Endodermal cell (in vitro differentiated cells): ENCODE results near the gene PRKCE. TPM values are rescaled to one million over a fixed set of nuclear protein-coding genes. Genes with fewer than 3 reads are reported as not detected.

ENCODE experiments used
- DNase-seq: peaks from one replicate; pipeline ENCODE4 v3.0.0-alpha.2; 2017
- H3K27ac ChIP-seq: 2 replicates; pipeline ENCODE4 v1.5.1; 2013; ENCODE audit warnings: mild to moderate bottlenecking, low read depth, low read length, moderate library complexity
- H3K27me3 ChIP-seq: 2 replicates; pipeline ENCODE4 v1.6.1; 2013; ENCODE audit warnings: mild to moderate bottlenecking, low read length, moderate library complexity; ENCODE audit not compliant: insufficient read depth, control insufficient read depth, poor library complexity, severe bottlenecking
- H3K36me3 ChIP-seq: 2 replicates; pipeline ENCODE4 v1.7.0; 2013; ENCODE audit warnings: mild to moderate bottlenecking, low read length, moderate library complexity; ENCODE audit not compliant: control insufficient read depth, insufficient read depth
- H3K4me1 ChIP-seq: one replicate; pipeline ENCODE4 v1.7.0; 2013; ENCODE audit warnings: low read length; ENCODE audit not compliant: control insufficient read depth, insufficient read depth
- H3K4me3 ChIP-seq: 2 replicates; pipeline ENCODE4 v1.5.1; 2013; ENCODE audit warnings: mild to moderate bottlenecking, low read length, moderate library complexity
- H3K9ac ChIP-seq: 2 replicates; pipeline ENCODE4 v1.6.1; 2013; ENCODE audit warnings: mild to moderate bottlenecking, low read length, moderate library complexity; ENCODE audit not compliant: poor library complexity, severe bottlenecking; ENCODE audit errors: extremely low read depth
- H3K9me3 ChIP-seq: 2 replicates; pipeline ENCODE4 v1.6.1; 2013; ENCODE audit warnings: mild to moderate bottlenecking, low read length, moderate library complexity; ENCODE audit not compliant: control insufficient read depth
- H3K27ac Mint-ChIP-seq: 2 replicates; pipeline ENCODE4 v1.8.0; 2020; ENCODE audit warnings: mixed read lengths
- H3K27me3 Mint-ChIP-seq: 2 replicates; pipeline ENCODE4 v1.8.0; 2021; ENCODE audit warnings: mild to moderate bottlenecking, mixed read lengths; ENCODE audit not compliant: insufficient read depth
- H3K36me3 Mint-ChIP-seq: 2 replicates; pipeline ENCODE4 v1.8.0; 2020; ENCODE audit warnings: low read depth, mixed read lengths
- H3K4me1 Mint-ChIP-seq: 2 replicates; pipeline ENCODE4 v1.8.0; 2020; ENCODE audit warnings: mixed read lengths
- H3K4me3 Mint-ChIP-seq: 2 replicates; pipeline ENCODE4 v1.8.0; 2020; ENCODE audit warnings: mild to moderate bottlenecking, moderate library complexity, mixed read lengths
- H3K9me3 Mint-ChIP-seq: 2 replicates; pipeline ENCODE4 v1.8.0; 2020; ENCODE audit warnings: mild to moderate bottlenecking, mixed read lengths
- WGBS, 2 experiments: methylation state at CpG; one replicate each; pipeline versions ENCODE4 v1.1.5 to v1.1.7; 2013; ENCODE audit warnings: missing lambda C conversion rate in 2 of 2, mixed read lengths in 1 of 2; ENCODE audit not compliant: insufficient coverage in 1 of 2, insufficient read length in 1 of 2; 5-methylcytosine and 5-hydroxymethylcytosine counted together
- total RNA-seq, 2 donors: library from RNA; stranded (reverse); fragmentation: NEBNext Ultra II Directional in 1 of 2; extraction: Animal tissue kit (Norgen Biotek cat#: 25700) in 1 of 2; gene quantifications; 2 replicates in 1 of 2; 3 replicates in 1 of 2; pipeline ENCODE4 v1.2.1, GENCODE V29; 2021
- TF ChIP-seq, protein P1 (sequence below): fragments of 200-600 bp; sonication (generic); conservative IDR thresholded peaks from 2 replicates; pipeline ENCODE4 v1.5.0; 2021; ENCODE audit warnings: antibody characterized with exemption, mild to moderate bottlenecking

PRKCE gene
- total RNA-seq, 2 donors from 2014 or later = 1.4 to 1.7 TPM

DNA sequence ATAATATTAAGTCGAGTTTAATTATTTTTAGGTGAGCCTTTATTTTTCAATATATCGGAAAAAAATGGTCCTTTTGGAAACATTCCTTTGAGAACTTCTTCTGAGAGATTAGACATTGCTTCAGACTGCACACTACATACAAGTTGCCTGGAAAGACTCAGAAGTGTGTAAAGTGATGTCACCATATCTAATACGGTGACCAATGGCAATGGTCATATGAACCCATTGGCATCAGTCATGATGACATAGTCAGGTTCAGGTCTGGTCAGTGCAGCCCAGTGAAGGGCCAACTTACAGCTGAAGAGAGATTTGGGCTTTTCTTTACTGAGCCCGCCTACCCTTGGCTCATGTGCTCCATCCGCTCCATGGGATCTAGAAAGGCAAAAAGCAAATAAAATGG, 362.3 kb downstream of the PRKCE start:
- H3K9me3 Mint-ChIP-seq = no peaks in the 10 kb centered on the region

DNA sequence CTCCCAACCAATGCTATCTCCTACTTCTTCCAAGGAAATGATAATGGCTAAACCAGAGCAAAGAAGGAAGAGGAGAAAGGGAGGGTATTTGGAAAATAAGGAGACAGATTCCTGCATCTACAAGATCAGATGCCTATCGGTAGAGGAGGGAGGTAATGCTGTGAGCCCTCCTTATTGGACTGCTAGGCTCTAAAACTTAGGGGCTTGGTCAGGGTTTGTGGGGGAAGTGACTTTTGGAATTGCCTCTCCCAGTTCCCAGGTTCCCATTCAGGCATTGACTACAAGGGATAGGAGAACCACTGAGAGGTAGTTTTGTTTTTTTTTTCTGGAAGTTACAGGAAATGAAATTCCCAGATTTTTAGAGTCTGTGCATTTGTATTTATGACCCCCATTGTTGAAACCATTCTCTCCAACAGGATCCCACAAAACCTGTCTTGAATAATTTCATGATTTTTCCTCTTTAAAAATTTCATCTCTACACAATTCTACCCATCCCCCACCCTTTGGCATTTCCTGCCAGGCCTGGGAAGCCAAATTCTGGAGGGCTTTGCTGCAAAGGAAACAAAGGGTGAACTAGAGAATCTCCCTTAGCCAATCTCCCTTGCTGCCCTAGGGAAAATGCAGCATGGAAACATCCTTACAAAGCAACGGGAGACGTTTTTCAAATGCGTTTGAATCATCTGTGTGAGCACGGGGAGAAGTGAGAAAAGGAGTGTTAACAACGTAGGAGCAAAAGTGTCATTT, 363.6 kb downstream of the PRKCE start:
- no peaks in the 10 kb centered on the region for H3K27me3 Mint-ChIP-seq
- H3K9ac ChIP-seq = no peak overlapping the region
- TF ChIP-seq, protein P1, sequence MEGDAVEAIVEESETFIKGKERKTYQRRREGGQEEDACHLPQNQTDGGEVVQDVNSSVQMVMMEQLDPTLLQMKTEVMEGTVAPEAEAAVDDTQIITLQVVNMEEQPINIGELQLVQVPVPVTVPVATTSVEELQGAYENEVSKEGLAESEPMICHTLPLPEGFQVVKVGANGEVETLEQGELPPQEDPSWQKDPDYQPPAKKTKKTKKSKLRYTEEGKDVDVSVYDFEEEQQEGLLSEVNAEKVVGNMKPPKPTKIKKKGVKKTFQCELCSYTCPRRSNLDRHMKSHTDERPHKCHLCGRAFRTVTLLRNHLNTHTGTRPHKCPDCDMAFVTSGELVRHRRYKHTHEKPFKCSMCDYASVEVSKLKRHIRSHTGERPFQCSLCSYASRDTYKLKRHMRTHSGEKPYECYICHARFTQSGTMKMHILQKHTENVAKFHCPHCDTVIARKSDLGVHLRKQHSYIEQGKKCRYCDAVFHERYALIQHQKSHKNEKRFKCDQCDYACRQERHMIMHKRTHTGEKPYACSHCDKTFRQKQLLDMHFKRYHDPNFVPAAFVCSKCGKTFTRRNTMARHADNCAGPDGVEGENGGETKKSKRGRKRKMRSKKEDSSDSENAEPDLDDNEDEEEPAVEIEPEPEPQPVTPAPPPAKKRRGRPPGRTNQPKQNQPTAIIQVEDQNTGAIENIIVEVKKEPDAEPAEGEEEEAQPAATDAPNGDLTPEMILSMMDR = no peak
- H3K4me3 ChIP-seq = no peak overlapping the region
- H3K4me3 Mint-ChIP-seq = no peak overlapping the region
- peaks cover 31% of the 10 kb centered on the region for H3K4me1 Mint-ChIP-seq
- H3K36me3 Mint-ChIP-seq = no peaks in the 10 kb centered on the region
- no peaks in the 10 kb centered on the region for H3K9me3 ChIP-seq
- H3K27ac ChIP-seq = no peak overlapping the region
- no peaks in the 10 kb centered on the region for H3K27me3 ChIP-seq
- peak; percentile 75 for DNase-seq
- peaks cover 10% of the 10 kb centered on the region for H3K4me1 ChIP-seq
- no peaks in the 10 kb centered on the region for H3K36me3 ChIP-seq
- peak overlapping the region; percentile 57 for H3K27ac Mint-ChIP-seq
- WGBS, 2 experiments = 23 to 25% methylated on average over 2 to 6 of the region's 6 CpGs
- no peaks in the 10 kb centered on the region for H3K9me3 Mint-ChIP-seq

More for the DNA sequence above, 362.3 kb downstream of the PRKCE start:
- H3K36me3 ChIP-seq = no peaks in the 10 kb centered on the region
- no peak overlapping the region for H3K4me3 ChIP-seq
- TF ChIP-seq, protein P1 = no peak
- H3K27ac Mint-ChIP-seq = no peak overlapping the region
- no peaks in the 10 kb centered on the region for H3K9me3 ChIP-seq
- no peaks in the 10 kb centered on the region for H3K27me3 Mint-ChIP-seq
- H3K4me1 Mint-ChIP-seq = peaks cover 34% of the 10 kb centered on the region
- DNase-seq = no peak
- no peaks in the 10 kb centered on the region for H3K27me3 ChIP-seq
- H3K4me3 Mint-ChIP-seq = no peak overlapping the region
- no peaks in the 10 kb centered on the region for H3K36me3 Mint-ChIP-seq
- H3K27ac ChIP-seq = no peak overlapping the region
- H3K4me1 ChIP-seq = peaks cover 11% of the 10 kb centered on the region
- WGBS, 2 experiments = 95 to 100% methylated on average over 4 to 5 of the region's 5 CpGs
- no peak overlapping the region for H3K9ac ChIP-seq

DNA sequence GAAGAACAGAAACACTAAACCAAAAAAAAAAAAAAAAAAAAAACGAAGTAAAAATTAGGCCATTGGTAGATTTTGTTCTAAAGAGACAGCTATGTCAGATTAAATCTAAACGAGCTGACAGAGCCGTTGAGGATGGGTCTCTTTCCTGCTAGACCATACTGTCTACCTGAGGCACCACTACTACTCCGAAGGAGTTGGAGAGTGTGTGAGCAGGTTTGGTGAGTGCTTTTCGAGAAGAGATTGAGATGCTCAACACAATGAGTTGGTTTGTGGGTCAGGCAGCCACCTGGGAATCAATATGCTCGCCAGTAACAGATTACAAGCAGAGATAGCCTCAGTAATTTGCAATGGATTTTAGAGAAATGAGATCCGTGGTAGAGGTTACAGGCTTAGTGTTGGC, 364.2 kb downstream of the PRKCE start:
- no peaks in the 10 kb centered on the region for H3K9me3 ChIP-seq
- no peak overlapping the region for H3K9ac ChIP-seq
- Mint-ChIP-seq H3K4me3 (no peak overlapping the region), H3K36me3 (peaks cover 2% of the 10 kb centered on the region), H3K27me3 (no peaks in the 10 kb centered on the region), H3K4me1 (peaks cover 31% of the 10 kb centered on the region), H3K27ac (peak overlapping the region; percentile 57), H3K9me3 (peaks cover 3% of the 10 kb centered on the region)
- 63 to 73% methylated on average over 4 to 6 of the region's 7 CpGs for WGBS, 2 experiments
- H3K4me1 ChIP-seq = peaks cover 10% of the 10 kb centered on the region
- H3K4me3 ChIP-seq = no peak overlapping the region
- no peaks in the 10 kb centered on the region for H3K27me3 ChIP-seq
- no peak for DNase-seq
- TF ChIP-seq, protein P1 = no peak
- no peak overlapping the region for H3K27ac ChIP-seq
- no peaks in the 10 kb centered on the region for H3K36me3 ChIP-seq
